H1 (cell line): ENCODE results near the gene ZNF629. TPM values are rescaled to one million over a fixed set of nuclear protein-coding genes. Genes with fewer than 3 reads are reported as not detected.

Experiments used
- ATF3 ChIP-seq: IDR thresholded peaks from 2 replicates; pipeline ENCODE4 v1.6.1; 2011; ENCODE audit warnings: low read depth, mild to moderate bottlenecking, low read length; ENCODE audit not compliant: insufficient read depth
- BACH1 ChIP-seq: IDR thresholded peaks from 2 replicates; pipeline ENCODE4 v1.6.1; 2012; ENCODE audit warnings: low read length, improper control_type of control experiment
- EGR1 ChIP-seq: IDR thresholded peaks from 2 replicates; pipeline ENCODE4 v1.6.1; 2011; ENCODE audit warnings: low read depth, low read length, borderline replicate concordance
- GTF2F1 ChIP-seq: IDR thresholded peaks from 2 replicates; pipeline ENCODE4 v1.6.1; 2012; ENCODE audit warnings: low read depth, low read length, improper control_type of control experiment, borderline replicate concordance
- JUN ChIP-seq: IDR thresholded peaks from 2 replicates; pipeline ENCODE4 v1.6.1; 2011; ENCODE audit warnings: low read depth, mild to moderate bottlenecking, improper control_type of control experiment, low read length
- JUND ChIP-seq: IDR thresholded peaks from 2 replicates; pipeline ENCODE4 v1.6.1; 2011; ENCODE audit warnings: mild to moderate bottlenecking, improper control_type of control experiment, low read length
- NANOG ChIP-seq: IDR thresholded peaks from 2 replicates; pipeline ENCODE4 v1.6.1; 2011; ENCODE audit warnings: low read length, low read depth, mild to moderate bottlenecking, inconsistent platforms; ENCODE audit not compliant: insufficient read depth, poor library complexity, severe bottlenecking
- RFX5 ChIP-seq: IDR thresholded peaks from 2 replicates; pipeline ENCODE4 v1.6.1; 2011; ENCODE audit warnings: low read depth, low read length, improper control_type of control experiment, borderline replicate concordance
- polyA plus RNA-seq, 7 experiments: library from polyadenylated mRNA; depleted of rRNA in 3 of 7; stranded (reverse) in 5 of 7; unstranded in 2 of 7; fragments of >200 nt in 5 of 7; fragments of 200-250 nt in 2 of 7; gene quantifications; 1 replicate in 5 of 7; 2 replicates in 1 of 7; 4 replicates in 1 of 7; pipeline versions ENCODE4 v1.2.1 to v1.2.3, GENCODE V29; 2011 to 2013; ENCODE audit warnings: missing spikeins in 2 of 7, mixed read lengths in 2 of 7
- total RNA-seq: library from RNA; stranded (reverse); fragmentation: NEBNext Ultra II Directional; extraction: Animal tissue kit (Norgen Biotek cat#: 25700); gene quantifications from 2 replicates; pipeline ENCODE4 v1.2.1, GENCODE V29; 2021

Gene ZNF629
- total and polyA plus RNA-seq, 2 of the 8 experiments (the other 6 are each of a cell fraction or from before 2014, with no cell fraction given): 11.0 to 19.5 TPM

GRCh38 chr16:30766206-30766932 lies 20.6 kb downstream of the ZNF629 start (continued):
- no peak for TF ChIP-seq NANOG
- TF ChIP-seq BACH1: no peak
- TF ChIP-seq JUND: no peak
- TF ChIP-seq ATF3: no peak
- no peak for TF ChIP-seq RFX5
- no peak for TF ChIP-seq JUN
- TF ChIP-seq EGR1: no peak
- no peak for TF ChIP-seq GTF2F1
- TF ChIP-seq, all 59 proteins: peak for 0
